GM12878 (cell line): ENCODE results near the gene RHPN2. TPM values are rescaled to one million over a fixed set of nuclear protein-coding genes. Genes with fewer than 3 reads are reported as not detected.

Experiments
- ATAC-seq: fragments of 200-7000 bp; cut with Tn5 transposase; 3 replicates; pipeline ENCODE4 v1.9.1; 2020; ENCODE audit warnings: mild to moderate bottlenecking, moderate library complexity
- BruUV-seq: library from RNA; stranded (reverse); fragments of 400-500 nt; replicated peaks from 2 replicates; lab custom pipeline; 2021; lab: Mats Ljungman, UMichigan
- CTCF ChIA-PET: fragments of 300-600 bp; sonication (Branson Sonifier 250); formaldehyde crosslinking; extraction: SDS; loops from one replicate; lab custom pipeline; 2021; ENCODE audit warnings: inconsistent platforms; lab: Yijun Ruan, JAX
- POLR2A ChIA-PET: fragments of 350-600 bp; formaldehyde crosslinking; extraction: SDS; loops from one replicate; lab custom pipeline; 2021; ENCODE audit warnings: inconsistent platforms; lab: Charles Lee
- RAD21 ChIA-PET: fragments of 300-600 bp; sonication (Branson Sonifier 250); formaldehyde crosslinking; loops from one replicate; lab custom pipeline; 2023; ENCODE audit warnings: antibody characterized with exemption; ENCODE audit not compliant: unreplicated experiment; lab: Charles Lee
- SMC1A ChIA-PET: fragments of 300-600 bp; sonication (Branson Sonifier 250); formaldehyde crosslinking; loops from one replicate; lab custom pipeline; 2023; ENCODE audit not compliant: unreplicated experiment, uncharacterized antibody; lab: Charles Lee
- DNase-seq: peaks from one replicate; pipeline ENCODE4 v3.0.0-alpha.2; 2011; ENCODE audit warnings: low read depth, low spot score
- FAIRE-seq: peaks from 3 replicates; lab custom pipeline; 2011; peaks lifted over from hg19 to GRCh38; lab: Jason Lieb, UNC
- H2AFZ ChIP-seq: 2 replicates; pipeline ENCODE4 v1.6.0; 2011; ENCODE audit warnings: low read depth, low read length, control low read depth; ENCODE audit not compliant: control insufficient read depth
- H3K27ac ChIP-seq: 2 replicates; pipeline ENCODE4 v1.5.1; 2011; ENCODE audit warnings: control low read depth; ENCODE audit not compliant: control insufficient read depth, insufficient read depth
- H3K27me3 ChIP-seq, 2 experiments: replicated peaks in 1 of 2; 2 replicates each; pipeline versions ENCODE4 v1.6.0 to v1.6.1; 2011; ENCODE audit warnings: low read length in 1 of 2; ENCODE audit not compliant: control insufficient read depth in 2 of 2, insufficient read depth in 2 of 2
- H3K36me3 ChIP-seq, 2 experiments: 2 replicates each; pipeline ENCODE4 v1.5.1; 2011; ENCODE audit warnings: low read length in 1 of 2; ENCODE audit not compliant: control insufficient read depth in 2 of 2, insufficient read depth in 2 of 2
- H3K4me1 ChIP-seq: 2 replicates; pipeline ENCODE4 v1.6.1; 2011; ENCODE audit warnings: mild to moderate bottlenecking, low read length, moderate library complexity, mixed read lengths; ENCODE audit not compliant: control insufficient read depth, insufficient read depth
- H3K4me2 ChIP-seq: 2 replicates; pipeline ENCODE4 v1.6.0; 2011; ENCODE audit warnings: control low read depth; ENCODE audit not compliant: control insufficient read depth, insufficient read depth
- H3K4me3 ChIP-seq: fragments of 200-600 bp; sonication (generic); 2 replicates; pipeline ENCODE4 v1.5.1; 2016
- H3K79me2 ChIP-seq: 2 replicates; pipeline ENCODE4 v1.6.0; 2011; ENCODE audit warnings: low read length; ENCODE audit not compliant: control insufficient read depth, insufficient read depth
- H3K9ac ChIP-seq: 2 replicates; pipeline ENCODE4 v1.8.0; 2011; ENCODE audit warnings: low read length, control low read depth, mixed read lengths; ENCODE audit not compliant: control insufficient read depth, insufficient read depth
- H3K9me3 ChIP-seq: replicated peaks from 3 replicates; pipeline ENCODE4 v1.5.1; 2011; ENCODE audit warnings: mild to moderate bottlenecking, low read length; ENCODE audit not compliant: control insufficient read depth, insufficient read depth
- H4K20me1 ChIP-seq: 2 replicates; pipeline ENCODE4 v1.6.0; 2011; ENCODE audit not compliant: control insufficient read depth, insufficient read depth
- ATF2 ChIP-seq: IDR thresholded peaks from 2 replicates; pipeline ENCODE4 v1.6.1; 2012; ENCODE audit warnings: low read length, inconsistent platforms
- BRCA1 ChIP-seq: IDR thresholded peaks from 2 replicates; pipeline ENCODE4 v1.6.1; 2011; ENCODE audit warnings: low read depth, low read length, improper control_type of control experiment
- EED ChIP-seq: sonication (generic); IDR thresholded peaks from 2 replicates; pipeline ENCODE4 v1.6.1; 2016; ENCODE audit warnings: antibody characterized with exemption, low read depth
- HDAC2 ChIP-seq: fragments of 200-600 bp; sonication (generic); IDR thresholded peaks from 2 replicates; pipeline ENCODE4 v1.6.1; 2017
- HDGF ChIP-seq: fragments of 450-650 bp; IDR thresholded peaks from 2 replicates; pipeline ENCODE4 v1.6.1; 2016; ENCODE audit warnings: antibody characterized with exemption
- NKRF ChIP-seq: fragments of 450-650 bp; conservative IDR thresholded peaks from 2 replicates; pipeline ENCODE4 v1.6.1; 2017; ENCODE audit warnings: mild to moderate bottlenecking, moderate library complexity
- SIX5 ChIP-seq: IDR thresholded peaks from 2 replicates; pipeline ENCODE4 v1.6.1; 2011; ENCODE audit warnings: mild to moderate bottlenecking, low read depth, low read length, moderate library complexity; ENCODE audit not compliant: severe bottlenecking
- SUZ12 ChIP-seq: fragments of 200-600 bp; sonication (generic); IDR thresholded peaks from one replicate; pipeline ENCODE4 v1.6.1; 2018; ENCODE audit warnings: antibody characterized with exemption, mild to moderate bottlenecking; ENCODE audit not compliant: unreplicated experiment
- YBX1 ChIP-seq: fragments of 450-650 bp; IDR thresholded peaks from 2 replicates; pipeline ENCODE4 v1.6.1; 2016; ENCODE audit warnings: antibody characterized with exemption
- ZBED1 ChIP-seq: IDR thresholded peaks from 2 replicates; pipeline ENCODE4 v1.6.1; 2016; ENCODE audit warnings: borderline replicate concordance
- ZNF687 ChIP-seq: fragments of 450-650 bp; IDR thresholded peaks from 2 replicates; pipeline ENCODE4 v1.6.1; 2017; ENCODE audit warnings: mild to moderate bottlenecking, moderate library complexity
- WGBS: methylation state at CpG from one replicate; pipeline ENCODE4 v1.1.6; 2016; ENCODE audit warnings: low lambda C conversion rate; ENCODE audit not compliant: insufficient replicate concordance, insufficient coverage; ENCODE audit errors: missing lambda C conversion rate; 5-methylcytosine and 5-hydroxymethylcytosine counted together
- in situ Hi-C: fragments of 300-500 bp; cut with MboI; formaldehyde crosslinking; loops from 9 replicates; pipeline ENCODE4 v1.14.3; 2018; ENCODE audit warnings: mixed read lengths
- intact Hi-C: fragments of 100-400 bp; cut with micrococcal nuclease; formaldehyde crosslinking; loops from one replicate; pipeline ENCODE4 v1.14.2; 2022; ENCODE audit not compliant: unreplicated experiment
- polyA plus RNA-seq, 11 experiments: library from polyadenylated mRNA; depleted of rRNA in 4 of 11; unstranded in 6 of 11; stranded (reverse) in 5 of 11; fragments of >200 nt; fragmentation: Nextera tagmentation in 4 of 11; fragmentation: Illumina TruSeq in 1 of 11; extraction: Ambion mirVana in 4 of 11; extraction: Trizol in 1 of 11; gene quantifications; 1 replicate in 1 of 11; 2 replicates in 10 of 11; pipeline versions ENCODE4 v1.2.1 to v1.2.3, GENCODE V29; 2011 to 2016; ENCODE audit warnings: inconsistent platforms in 2 of 11, missing spikeins in 2 of 11, low read depth in 1 of 11
- total RNA-seq, 4 experiments: library from RNA; depleted of rRNA in 3 of 4; stranded (reverse); fragments of >200 nt in 3 of 4; fragmentation: Illumina TruSeq in 1 of 4; extraction: Trizol in 1 of 4; gene quantifications; 2 replicates each; pipeline versions ENCODE4 v1.2.1 to v1.2.3, GENCODE V29; 2013 to 2021

Gene RHPN2
- total and polyA plus RNA-seq, 10 of the 15 experiments (the other 5 are each of a cell fraction or from before 2014, with no cell fraction given) = 0.71 to 7.4 (median 3.7) TPM

GRCh38 chr19:33085570-33086128 lies 21.0 kb upstream of the RHPN2 start:
- Histone ChIP-seq H3K79me2 (peaks cover 13% of the 10 kb centered on the region), H3K27me3 (no peaks in the 10 kb centered on the region), H4K20me1 (no peaks in the 10 kb centered on the region), H3K4me1 (peaks cover 5% of the 10 kb centered on the region), H3K27ac (no peak overlapping the region), H3K4me3 (no peak overlapping the region), H2AFZ (no peak overlapping the region), H3K4me2 (no peak overlapping the region), H3K9ac (no peak overlapping the region), H3K36me3 (peaks cover 0 to 2% of the 10 kb centered on the region in 2 experiments; a peak in 2 of 4 replicates), H3K9me3 (no peaks in the 10 kb centered on the region)
- ChIA-PET RAD21 (no interaction called here), POLR2A (no interaction called here), CTCF (no interaction called here), SMC1A (no interaction called here)
- intact Hi-C loops (no loop called here), in situ Hi-C loops (no loop called here)
- WGBS = 93% methylated on average over 3 of the region's 3 CpGs
- no TSS peak for BruUV-seq
- TF ChIP-seq ZBED1 = no peak
- no peak for TF ChIP-seq SIX5
- no peak for TF ChIP-seq NKRF
- TF ChIP-seq HDGF = no peak
- no peak for TF ChIP-seq ATF2
- TF ChIP-seq YBX1 = no peak
- no peak for TF ChIP-seq EED
- no peak for TF ChIP-seq BRCA1
- TF ChIP-seq HDAC2 = no peak
- no peak for TF ChIP-seq ZNF687
- no peak for TF ChIP-seq SUZ12
- DNase-seq (no peak), ATAC-seq (no peak), FAIRE-seq (no peak)
